Suprapubic skin (tissue), 4 donors: ENCODE results near the gene CD1C. TPM values are rescaled to one million over a fixed set of nuclear protein-coding genes. Genes with fewer than 3 reads are reported as not detected.
"Not testable (repeated sequence)": the region's sequence is repeated elsewhere in the genome, so short reads cannot be mapped to it uniquely, and the experiment has no call there.

ENCODE experiments used
- DNase-seq, 2 donors: peaks; one replicate each; pipeline ENCODE4 v3.0.0-alpha.2; 2019; ENCODE audit warnings: low spot score in 2 of 2
- H3K27ac ChIP-seq: fragments of 200-600 bp; sonication (generic); one replicate; pipeline ENCODE4 v1.5.1; 2019
- H3K27me3 ChIP-seq: fragments of 200-600 bp; sonication (generic); one replicate; pipeline ENCODE4 v1.5.1; 2019
- H3K36me3 ChIP-seq: fragments of 200-600 bp; sonication (generic); one replicate; pipeline ENCODE4 v1.5.1; 2019
- H3K4me1 ChIP-seq: fragments of 200-600 bp; sonication (generic); one replicate; pipeline ENCODE4 v1.5.1; 2019
- H3K4me3 ChIP-seq: fragments of 200-600 bp; sonication (generic); one replicate; pipeline ENCODE4 v1.5.1; 2019; ENCODE audit warnings: mild to moderate bottlenecking
- H3K9me3 ChIP-seq: fragments of 200-600 bp; sonication (generic); one replicate; pipeline ENCODE4 v1.5.1; 2019
- CTCF ChIP-seq, 2 donors: fragments of 200-600 bp in 1 of 2; fragments of 450-650 bp in 1 of 2; sonication (generic) in 1 of 2; IDR thresholded peaks; one replicate each; pipeline ENCODE4 v1.5.1; 2016 to 2019; ENCODE audit warnings: antibody characterized with exemption in 2 of 2, mild to moderate bottlenecking in 1 of 2, moderate library complexity in 1 of 2
- EP300 ChIP-seq: sonication (generic); formaldehyde crosslinking; IDR thresholded peaks from one replicate; pipeline ENCODE4 v1.6.1; 2017; ENCODE audit warnings: antibody characterized with exemption
- POLR2A ChIP-seq, 2 donors: fragments of 450-650 bp; IDR thresholded peaks; one replicate each; pipeline ENCODE4 v1.6.1; 2017; ENCODE audit warnings: antibody characterized with exemption in 2 of 2, mild to moderate bottlenecking in 2 of 2, moderate library complexity in 2 of 2
- POLR2AphosphoS5 ChIP-seq, 3 donors: sonication (generic); formaldehyde crosslinking; IDR thresholded peaks; one replicate each; pipeline ENCODE4 v1.6.1; 2017; ENCODE audit warnings: antibody characterized with exemption in 3 of 3
- WGBS: methylation state at CpG from one replicate; pipeline ENCODE4 v1.1.5; 2018; 5-methylcytosine and 5-hydroxymethylcytosine counted together
- total RNA-seq, 4 donors: library from RNA; depleted of rRNA; stranded (reverse); fragments of >200 nt; gene quantifications; one replicate each; pipeline ENCODE4 v1.1.0, GENCODE V29; 2016

CD1C gene
- total RNA-seq, 4 donors from 2014 or later = 3.9 to 8.6 (median 5.2) TPM

- Histone ChIP-seq H3K27me3 (no peaks in the 10 kb centered on the region), H3K36me3 (no peaks in the 10 kb centered on the region), H3K27ac (no peak overlapping the region), H3K4me1 (no peaks in the 10 kb centered on the region), H3K9me3 (no peaks in the 10 kb centered on the region), H3K4me3 (no peak overlapping the region)
- DNase-seq = no peak
- TF ChIP-seq EP300 (no peak), CTCF (IDR thresholded peaks at IDR 0.05) (no peak), POLR2A (IDR thresholded peaks at IDR 0.05) (no peak), POLR2AphosphoS5 (IDR thresholded peaks at IDR 0.05) (no peak)
- 68% methylated on average over 5 of the region's 5 CpGs for WGBS
Measured at GRCh38 chr1:158274797-158275196, 14.9 kb upstream of the CD1C start.

GRCh38 chr1:158282421-158282820, 7.3 kb upstream of the CD1C start:
- not testable (repeated sequence) for H3K9me3 ChIP-seq, DNase-seq, H3K36me3 ChIP-seq, H3K4me3 ChIP-seq, H3K4me1 ChIP-seq, H3K27ac ChIP-seq, H3K27me3 ChIP-seq
- WGBS = 75% methylated on average over 2 of the region's 2 CpGs

- TF ChIP-seq POLR2A (IDR thresholded peaks at IDR 0.05) = no peak
- no peak for TF ChIP-seq CTCF (IDR thresholded peaks at IDR 0.05)
- no peak for TF ChIP-seq EP300
- TF ChIP-seq POLR2AphosphoS5 (IDR thresholded peaks at IDR 0.05) = no peak
- DNase-seq = no peak
- H3K27ac ChIP-seq = no peak overlapping the region
- no peaks in the 10 kb centered on the region for H3K4me1 ChIP-seq
- H3K27me3 ChIP-seq = no peaks in the 10 kb centered on the region
- H3K9me3 ChIP-seq = no peaks in the 10 kb centered on the region
- H3K4me3 ChIP-seq = no peak overlapping the region
- no peaks in the 10 kb centered on the region for H3K36me3 ChIP-seq
- WGBS = 65% methylated on average over 2 of the region's 2 CpGs
Measured at GRCh38 chr1:158283965-158284364, 5.8 kb upstream of the CD1C start.

GRCh38 chr1:158285756-158286241, 3.9 kb upstream of the CD1C start:
- 56% methylated on average over 7 of the region's 7 CpGs for WGBS
- peak in 1 of 2 donors; percentile 74 for DNase-seq
- no peaks in the 10 kb centered on the region for H3K36me3 ChIP-seq
- H3K27ac ChIP-seq = no peak overlapping the region
- no peaks in the 10 kb centered on the region for H3K9me3 ChIP-seq
- H3K4me3 ChIP-seq = no peak overlapping the region
- no peaks in the 10 kb centered on the region for H3K4me1 ChIP-seq
- TF ChIP-seq EP300 = no peak
- TF ChIP-seq POLR2AphosphoS5 (IDR thresholded peaks at IDR 0.05) = no peak
- TF ChIP-seq CTCF (IDR thresholded peaks at IDR 0.05) = no peak
- TF ChIP-seq POLR2A (IDR thresholded peaks at IDR 0.05) = no peak
- no peaks in the 10 kb centered on the region for H3K27me3 ChIP-seq

- no peak overlapping the region for H3K4me3 ChIP-seq
- no peaks in the 10 kb centered on the region for H3K9me3 ChIP-seq
- TF ChIP-seq EP300 (no peak), POLR2A (IDR thresholded peaks at IDR 0.05) (no peak), POLR2AphosphoS5 (IDR thresholded peaks at IDR 0.05) (no peak), CTCF (IDR thresholded peaks at IDR 0.05) (no peak)
- DNase-seq = no peak
- no peaks in the 10 kb centered on the region for H3K27me3 ChIP-seq
- H3K27ac ChIP-seq = no peak overlapping the region
- no peaks in the 10 kb centered on the region for H3K36me3 ChIP-seq
- no peaks in the 10 kb centered on the region for H3K4me1 ChIP-seq
- WGBS = 72% methylated on average over 4 of the region's 4 CpGs
Measured at GRCh38 chr1:158286487-158286886, 3.2 kb upstream of the CD1C start.

GRCh38 chr1:158286941-158287346, 2.8 kb upstream of the CD1C start:
- Histone ChIP-seq H3K36me3 (no peaks in the 10 kb centered on the region), H3K27ac (no peak overlapping the region), H3K4me3 (no peak overlapping the region), H3K27me3 (no peaks in the 10 kb centered on the region), H3K9me3 (no peaks in the 10 kb centered on the region), H3K4me1 (no peaks in the 10 kb centered on the region)
- no peak for DNase-seq
- TF ChIP-seq POLR2A (IDR thresholded peaks at IDR 0.05) = no peak
- no peak for TF ChIP-seq CTCF (IDR thresholded peaks at IDR 0.05)
- no peak for TF ChIP-seq EP300
- WGBS = 100% methylated on average over 1 of the region's 1 CpG
